ENCODE data around the gene ZSCAN20. TPM values are rescaled to one million over a fixed set of nuclear protein-coding genes. Genes with fewer than 3 reads are reported as not detected.

ZSCAN20 gene
- total RNA-seq, 6 experiments from 2014 or later: 0.81 to 2.7 (median 1.4) TPM

GRCh38 chr1:33459691-33460090, 12.8 kb upstream of the ZSCAN20 start:
- no peaks in the 10 kb centered on the region for H3K36me3 ChIP-seq
- H3K9me3 ChIP-seq: no peaks in the 10 kb centered on the region
- H3K27me3 ChIP-seq: no peaks in the 10 kb centered on the region
- no peak for ATAC-seq
- no peak for DNase-seq
- TF ChIP-seq, protein P1, sequence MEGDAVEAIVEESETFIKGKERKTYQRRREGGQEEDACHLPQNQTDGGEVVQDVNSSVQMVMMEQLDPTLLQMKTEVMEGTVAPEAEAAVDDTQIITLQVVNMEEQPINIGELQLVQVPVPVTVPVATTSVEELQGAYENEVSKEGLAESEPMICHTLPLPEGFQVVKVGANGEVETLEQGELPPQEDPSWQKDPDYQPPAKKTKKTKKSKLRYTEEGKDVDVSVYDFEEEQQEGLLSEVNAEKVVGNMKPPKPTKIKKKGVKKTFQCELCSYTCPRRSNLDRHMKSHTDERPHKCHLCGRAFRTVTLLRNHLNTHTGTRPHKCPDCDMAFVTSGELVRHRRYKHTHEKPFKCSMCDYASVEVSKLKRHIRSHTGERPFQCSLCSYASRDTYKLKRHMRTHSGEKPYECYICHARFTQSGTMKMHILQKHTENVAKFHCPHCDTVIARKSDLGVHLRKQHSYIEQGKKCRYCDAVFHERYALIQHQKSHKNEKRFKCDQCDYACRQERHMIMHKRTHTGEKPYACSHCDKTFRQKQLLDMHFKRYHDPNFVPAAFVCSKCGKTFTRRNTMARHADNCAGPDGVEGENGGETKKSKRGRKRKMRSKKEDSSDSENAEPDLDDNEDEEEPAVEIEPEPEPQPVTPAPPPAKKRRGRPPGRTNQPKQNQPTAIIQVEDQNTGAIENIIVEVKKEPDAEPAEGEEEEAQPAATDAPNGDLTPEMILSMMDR (IDR thresholded peaks at IDR 0.05): no peak
- TF ChIP-seq POLR2A (IDR thresholded peaks at IDR 0.05): no peak
- H3K4me3 ChIP-seq: no peak overlapping the region
- no peaks in the 10 kb centered on the region for H3K4me1 ChIP-seq
- H3K27ac ChIP-seq: no peak overlapping the region
- intact Hi-C loops (cut with DNase I): loop anchor here (10.0 kb wide), 1 partner anchor 165 kb away; no protein-coding TSS in a partner anchor
- 59% methylated on average over 4 of the region's 4 CpGs for WGBS (ENCODE audit: insufficient coverage, low coverage, low lambda C conversion rate, missing lambda C conversion rate)

- no peaks in the 10 kb centered on the region for H3K9me3 ChIP-seq
- DNase-seq (no peak), ATAC-seq (no peak)
- no peak overlapping the region for H3K27ac ChIP-seq
- H3K4me1 ChIP-seq: no peaks in the 10 kb centered on the region
- 100% methylated on average over 1 of the region's 3 CpGs for WGBS (ENCODE audit: insufficient coverage, low coverage, low lambda C conversion rate, missing lambda C conversion rate)
- TF ChIP-seq POLR2A (IDR thresholded peaks at IDR 0.05): no peak
- TF ChIP-seq, protein P1 (IDR thresholded peaks at IDR 0.05): no peak
- intact Hi-C loops (cut with DNase I): loop anchor here in 1 of 2 donors (10.0 kb wide), 1 partner anchor 165 kb away; no protein-coding TSS in a partner anchor
- no peak overlapping the region for H3K4me3 ChIP-seq
- H3K27me3 ChIP-seq: no peaks in the 10 kb centered on the region
- H3K36me3 ChIP-seq: no peaks in the 10 kb centered on the region
Observed at GRCh38 chr1:33460144-33460543, 12.3 kb upstream of the ZSCAN20 start.

DNA sequence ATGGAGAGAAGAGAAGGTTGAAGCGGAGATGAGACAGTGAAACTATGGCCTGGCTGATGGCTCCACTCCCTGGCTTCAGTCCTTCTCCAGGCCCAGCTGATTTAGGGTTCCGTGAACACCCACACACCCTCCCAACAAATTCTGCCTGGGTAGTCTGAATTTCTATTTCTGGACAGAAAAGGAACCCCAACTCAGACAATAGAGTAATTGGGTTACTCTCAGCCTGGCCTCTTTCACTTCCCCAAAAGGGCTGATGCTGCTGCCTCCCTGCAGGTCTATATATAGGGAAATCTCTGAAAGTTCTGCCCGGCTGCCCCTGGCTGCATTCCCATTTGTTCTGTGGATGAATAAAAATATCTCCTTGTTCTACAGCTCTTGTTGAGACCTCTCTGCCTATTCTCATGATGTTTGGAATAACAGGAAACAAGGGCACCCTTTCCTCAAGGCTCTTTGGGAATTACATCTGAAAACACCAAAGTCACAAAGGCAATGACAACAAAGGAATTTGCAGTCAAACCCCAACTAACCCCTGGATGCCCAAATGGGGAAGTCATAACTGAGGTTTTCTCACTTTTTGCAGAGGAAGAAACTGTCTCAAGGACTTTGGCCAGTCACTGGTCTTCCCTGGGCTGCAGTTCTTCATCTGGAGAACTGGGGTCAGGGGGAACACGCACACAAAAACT, 11.4 kb upstream of the ZSCAN20 start:
- TF ChIP-seq POLR2A (IDR thresholded peaks at IDR 0.05): no peak
- TF ChIP-seq, protein P1 (IDR thresholded peaks at IDR 0.05): no peak

DNA sequence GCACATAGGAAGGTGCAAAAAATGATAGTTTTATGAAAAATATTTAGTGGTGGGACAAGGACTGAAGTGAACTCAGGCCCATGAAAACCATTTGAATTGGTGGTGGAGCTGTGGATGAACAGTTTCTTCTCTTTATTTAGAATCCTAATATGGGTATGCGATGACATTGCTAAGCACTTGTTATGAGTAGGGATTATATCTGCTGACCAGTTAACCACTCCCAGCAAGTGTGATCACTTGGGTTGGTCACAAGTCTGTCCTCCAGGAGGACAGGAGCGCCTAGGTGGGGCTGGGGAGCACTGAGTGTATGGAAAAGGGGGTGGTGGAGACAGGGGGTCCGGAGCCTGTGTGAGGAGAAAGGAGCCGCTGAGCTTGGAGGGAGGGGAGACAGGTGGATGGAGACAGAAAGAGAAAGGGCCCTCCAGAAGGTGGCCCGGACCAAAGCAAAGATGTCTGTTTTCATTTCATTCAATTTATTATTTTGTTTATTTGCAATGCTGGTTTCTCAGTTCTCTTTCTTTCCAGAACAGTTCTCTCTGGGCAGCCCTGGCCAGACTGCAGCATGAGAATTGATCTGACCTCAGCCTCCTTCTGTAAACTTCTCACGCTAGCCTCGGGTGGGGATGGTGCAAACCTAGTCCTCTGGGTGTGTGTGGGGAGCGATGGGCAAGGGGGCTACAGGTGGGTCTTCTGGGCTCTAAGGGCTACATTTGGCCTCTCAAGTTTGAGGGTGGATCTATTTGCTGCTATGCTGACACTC, 9.9 kb upstream of the ZSCAN20 start:
- H3K4me1 ChIP-seq: no peaks in the 10 kb centered on the region
- ATAC-seq (no peak), DNase-seq (no peak)
- H3K27ac ChIP-seq: no peak overlapping the region
- no peaks in the 10 kb centered on the region for H3K36me3 ChIP-seq
- TF ChIP-seq POLR2A (IDR thresholded peaks at IDR 0.05): no peak
- TF ChIP-seq, protein P1 (IDR thresholded peaks at IDR 0.05): no peak
- WGBS (ENCODE audit: insufficient coverage, low coverage, low lambda C conversion rate, missing lambda C conversion rate): 77% methylated on average over 7 of the region's 8 CpGs
- H3K9me3 ChIP-seq: no peaks in the 10 kb centered on the region
- intact Hi-C loops (cut with DNase I): loop anchor here in 1 of 2 donors (10.0 kb wide), 1 partner anchor 168 kb away; no protein-coding TSS in a partner anchor
- H3K4me3 ChIP-seq: no peak overlapping the region
- no peaks in the 10 kb centered on the region for H3K27me3 ChIP-seq

More for the DNA sequence above, 11.4 kb upstream of the ZSCAN20 start:
- intact Hi-C loops (cut with DNase I): loop anchor here in 1 of 2 donors (10.0 kb wide), 1 partner anchor 166 kb away; no protein-coding TSS in a partner anchor
- Histone ChIP-seq H3K9me3 (no peaks in the 10 kb centered on the region), H3K4me3 (no peak overlapping the region), H3K36me3 (no peaks in the 10 kb centered on the region), H3K4me1 (no peaks in the 10 kb centered on the region), H3K27me3 (no peaks in the 10 kb centered on the region), H3K27ac (no peak overlapping the region)
- DNase-seq: no peak
- ATAC-seq: peak; percentile 46 to 73 (median 60)
- WGBS (ENCODE audit: insufficient coverage, low coverage, low lambda C conversion rate, missing lambda C conversion rate): 31% methylated on average over 2 of the region's 4 CpGs
